Smooth muscle cell (in vitro differentiated cells): ENCODE results near the gene TBL1X. TPM values are rescaled to one million over a fixed set of nuclear protein-coding genes. Genes with fewer than 3 reads are reported as not detected.

Experiments
- DNase-seq: peaks from one replicate; lab custom pipeline; 2025; ENCODE audit not compliant: unreplicated experiment; lab: John Stamatoyannopoulos, UW
- H2AFZ ChIP-seq: fragments of 200-600 bp; sonication (generic); 2 replicates; pipeline ENCODE4 v1.6.0; 2016; ENCODE audit warnings: antibody characterized with exemption, low read depth, mild to moderate bottlenecking
- H3F3A ChIP-seq: fragments of 200-600 bp; sonication (generic); 2 replicates; pipeline ENCODE4 v1.6.0; 2017; ENCODE audit warnings: antibody characterized with exemption, low read depth
- H3K27ac ChIP-seq: fragments of 200-600 bp; sonication (generic); 2 replicates; pipeline ENCODE4 v1.5.1; 2016; ENCODE audit warnings: low read depth, mild to moderate bottlenecking
- H3K27me3 ChIP-seq: fragments of 200-600 bp; sonication (generic); 2 replicates; pipeline ENCODE4 v1.6.1; 2016; ENCODE audit warnings: low read depth, mild to moderate bottlenecking
- H3K36me3 ChIP-seq: fragments of 200-600 bp; sonication (generic); 2 replicates; pipeline ENCODE4 v1.5.1; 2016; ENCODE audit warnings: low read depth
- H3K4me1 ChIP-seq: fragments of 200-600 bp; sonication (generic); 2 replicates; pipeline ENCODE4 v1.5.1; 2016; ENCODE audit warnings: low read depth
- H3K4me2 ChIP-seq: fragments of 200-600 bp; sonication (generic); 2 replicates; pipeline ENCODE4 v1.6.0; 2016; ENCODE audit warnings: mild to moderate bottlenecking
- H3K4me3 ChIP-seq: fragments of 200-600 bp; sonication (generic); 2 replicates; pipeline ENCODE4 v1.5.1; 2016; ENCODE audit warnings: mild to moderate bottlenecking
- H3K79me2 ChIP-seq: fragments of 200-600 bp; sonication (generic); 2 replicates; pipeline ENCODE4 v1.6.0; 2016; ENCODE audit warnings: low read depth, mild to moderate bottlenecking
- H3K9ac ChIP-seq: fragments of 200-600 bp; sonication (generic); 2 replicates; pipeline ENCODE4 v1.6.0; 2016; ENCODE audit warnings: low read depth
- H3K9me3 ChIP-seq: fragments of 200-600 bp; sonication (generic); replicated peaks from 2 replicates; pipeline ENCODE4 v1.5.1; 2016; ENCODE audit warnings: low read depth
- H4K20me1 ChIP-seq: fragments of 200-600 bp; sonication (generic); 2 replicates; pipeline ENCODE4 v1.6.0; 2016; ENCODE audit warnings: low read depth
- WGBS: methylation state at CpG from one replicate; pipeline ENCODE4 v1.1.7; 2016; ENCODE audit warnings: low lambda C conversion rate; 5-methylcytosine and 5-hydroxymethylcytosine counted together
- polyA plus RNA-seq: library from polyadenylated mRNA; unstranded; fragments of >200 nt; fragmentation: Nextera tagmentation; extraction: Ambion mirVana; gene quantifications from 2 replicates; pipeline ENCODE4 v1.2.1, GENCODE V29; 2016
- total RNA-seq: library from RNA; depleted of rRNA; stranded (reverse); fragments of >200 nt; gene quantifications from 2 replicates; pipeline ENCODE4 v1.2.3, GENCODE V29; 2014
- TF ChIP-seq, protein P1 (sequence below): fragments of 200-600 bp; sonication (generic); IDR thresholded peaks from 2 replicates; pipeline ENCODE4 v1.5.1; 2017; ENCODE audit warnings: borderline replicate concordance, mild to moderate bottlenecking, antibody characterized with exemption; ENCODE audit not compliant: insufficient read depth, poor library complexity, severe bottlenecking

TBL1X gene
- total and polyA plus RNA-seq, 2 experiments from 2014 or later, result 9.0 to 9.8 TPM

DNA sequence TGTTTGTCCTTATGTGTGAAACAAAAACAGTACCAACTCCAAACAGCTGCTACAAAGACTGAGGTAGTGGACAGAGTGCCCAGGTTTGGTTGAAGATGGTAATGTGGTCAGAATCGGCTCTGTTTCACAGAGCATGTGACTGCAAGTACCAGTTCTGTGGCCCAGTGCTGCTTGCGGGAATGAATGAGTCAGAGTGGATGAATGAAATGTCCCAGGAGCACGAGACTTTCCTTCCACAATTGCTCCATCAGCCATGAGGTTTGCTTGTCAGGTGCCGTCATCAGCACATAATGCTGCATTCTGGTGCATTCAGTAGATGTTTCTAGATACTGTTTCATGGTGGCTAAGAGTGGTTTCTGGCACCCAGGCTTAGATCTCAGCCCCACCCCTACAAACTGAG is 216.6 kb downstream of the TBL1X start:
- H3K4me1 ChIP-seq, result no peaks in the 10 kb centered on the region
- no peak overlapping the region for H3K9ac ChIP-seq
- H3K4me2 ChIP-seq, result no peak overlapping the region
- H2AFZ ChIP-seq, result no peak overlapping the region
- H3K27me3 ChIP-seq, result no peaks in the 10 kb centered on the region
- H3K27ac ChIP-seq, result no peak overlapping the region
- no peak for DNase-seq
- no peaks in the 10 kb centered on the region for H3K79me2 ChIP-seq
- 55% methylated on average over 4 of the region's 4 CpGs for WGBS
- no peaks in the 10 kb centered on the region for H4K20me1 ChIP-seq
- H3K36me3 ChIP-seq, result no peaks in the 10 kb centered on the region
- H3F3A ChIP-seq, result no peaks in the 10 kb centered on the region
- no peak overlapping the region for H3K4me3 ChIP-seq
- TF ChIP-seq, protein P1, sequence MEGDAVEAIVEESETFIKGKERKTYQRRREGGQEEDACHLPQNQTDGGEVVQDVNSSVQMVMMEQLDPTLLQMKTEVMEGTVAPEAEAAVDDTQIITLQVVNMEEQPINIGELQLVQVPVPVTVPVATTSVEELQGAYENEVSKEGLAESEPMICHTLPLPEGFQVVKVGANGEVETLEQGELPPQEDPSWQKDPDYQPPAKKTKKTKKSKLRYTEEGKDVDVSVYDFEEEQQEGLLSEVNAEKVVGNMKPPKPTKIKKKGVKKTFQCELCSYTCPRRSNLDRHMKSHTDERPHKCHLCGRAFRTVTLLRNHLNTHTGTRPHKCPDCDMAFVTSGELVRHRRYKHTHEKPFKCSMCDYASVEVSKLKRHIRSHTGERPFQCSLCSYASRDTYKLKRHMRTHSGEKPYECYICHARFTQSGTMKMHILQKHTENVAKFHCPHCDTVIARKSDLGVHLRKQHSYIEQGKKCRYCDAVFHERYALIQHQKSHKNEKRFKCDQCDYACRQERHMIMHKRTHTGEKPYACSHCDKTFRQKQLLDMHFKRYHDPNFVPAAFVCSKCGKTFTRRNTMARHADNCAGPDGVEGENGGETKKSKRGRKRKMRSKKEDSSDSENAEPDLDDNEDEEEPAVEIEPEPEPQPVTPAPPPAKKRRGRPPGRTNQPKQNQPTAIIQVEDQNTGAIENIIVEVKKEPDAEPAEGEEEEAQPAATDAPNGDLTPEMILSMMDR, result no peak
- no peaks in the 10 kb centered on the region for H3K9me3 ChIP-seq

GRCh38 chrX:9682456-9682855 is 217.6 kb downstream of the TBL1X start:
- Histone ChIP-seq H3K9me3 (no peaks in the 10 kb centered on the region), H3K27me3 (no peaks in the 10 kb centered on the region), H3K79me2 (no peaks in the 10 kb centered on the region), H3K4me3 (no peak overlapping the region), H3K36me3 (no peaks in the 10 kb centered on the region), H3K4me2 (no peak overlapping the region), H3K27ac (no peak overlapping the region), H3F3A (no peaks in the 10 kb centered on the region), H3K9ac (no peak overlapping the region), H3K4me1 (no peaks in the 10 kb centered on the region), H2AFZ (no peak overlapping the region), H4K20me1 (no peaks in the 10 kb centered on the region)
- TF ChIP-seq, protein P1, result peak; percentile 27
- WGBS, result 71% methylated on average over 10 of the region's 10 CpGs
- no peak for DNase-seq

DNA sequence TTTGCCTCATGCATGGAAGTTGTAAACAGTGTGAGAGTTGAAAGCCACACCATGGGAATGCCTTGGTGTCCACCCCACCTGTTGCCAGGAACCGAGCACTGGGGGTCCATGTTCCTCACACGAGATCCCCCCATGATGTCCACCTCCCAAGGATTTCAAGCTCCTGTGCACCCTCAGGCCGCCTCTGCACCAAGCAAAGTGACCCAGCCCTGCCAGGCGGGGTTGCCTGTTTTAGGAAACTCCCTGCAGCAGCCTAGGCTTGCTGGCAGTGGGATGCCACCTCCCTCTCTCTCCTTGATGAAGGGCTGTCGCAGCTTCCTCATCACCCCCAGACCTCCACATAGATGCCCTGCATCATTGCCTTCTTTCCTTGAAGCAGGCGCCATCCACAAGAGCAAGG is 218.0 kb downstream of the TBL1X start:
- WGBS, result 71% methylated on average over 6 of the region's 6 CpGs
- no peaks in the 10 kb centered on the region for H3K4me1 ChIP-seq
- H4K20me1 ChIP-seq, result no peaks in the 10 kb centered on the region
- no peak overlapping the region for H3K9ac ChIP-seq
- TF ChIP-seq, protein P1, result no peak
- no peak overlapping the region for H3K4me2 ChIP-seq
- H3F3A ChIP-seq, result no peaks in the 10 kb centered on the region
- no peaks in the 10 kb centered on the region for H3K27me3 ChIP-seq
- no peak overlapping the region for H3K4me3 ChIP-seq
- H3K27ac ChIP-seq, result no peak overlapping the region
- no peak for DNase-seq
- H3K36me3 ChIP-seq, result no peaks in the 10 kb centered on the region
- H2AFZ ChIP-seq, result no peak overlapping the region
- no peaks in the 10 kb centered on the region for H3K79me2 ChIP-seq
- no peaks in the 10 kb centered on the region for H3K9me3 ChIP-seq

DNA sequence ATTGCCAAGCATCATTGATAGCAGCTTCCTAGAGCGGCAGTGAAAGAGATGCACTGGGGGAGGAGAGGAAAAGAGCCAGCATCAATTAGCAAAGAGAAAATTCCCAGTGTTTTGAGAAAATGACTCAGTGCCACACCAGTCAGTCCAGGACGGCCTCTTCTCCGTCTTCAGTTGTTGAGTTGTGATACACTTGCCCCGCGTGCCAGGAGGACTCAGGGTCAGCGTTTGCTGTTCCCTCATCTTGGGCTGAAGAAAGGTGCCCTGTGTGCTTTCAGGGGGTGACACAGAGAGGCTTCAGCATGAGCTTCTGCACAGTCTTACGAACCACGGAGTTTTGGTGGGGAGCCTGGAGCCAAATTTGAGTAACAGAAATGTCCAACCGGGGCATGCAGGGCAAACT is 218.5 kb downstream of the TBL1X start:
- Histone ChIP-seq H3K27ac (no peak overlapping the region), H3K4me1 (no peaks in the 10 kb centered on the region), H3K9me3 (no peaks in the 10 kb centered on the region), H3F3A (no peaks in the 10 kb centered on the region), H2AFZ (no peak overlapping the region), H4K20me1 (no peaks in the 10 kb centered on the region), H3K4me3 (no peak overlapping the region), H3K36me3 (no peaks in the 10 kb centered on the region), H3K4me2 (no peak overlapping the region), H3K9ac (no peak overlapping the region), H3K27me3 (no peaks in the 10 kb centered on the region), H3K79me2 (no peaks in the 10 kb centered on the region)
- TF ChIP-seq, protein P1, result no peak
- DNase-seq, result no peak
- WGBS, result 92% methylated on average over 9 of the region's 9 CpGs
